Measurements from ENCODE around the gene RAB40B.

DNA sequence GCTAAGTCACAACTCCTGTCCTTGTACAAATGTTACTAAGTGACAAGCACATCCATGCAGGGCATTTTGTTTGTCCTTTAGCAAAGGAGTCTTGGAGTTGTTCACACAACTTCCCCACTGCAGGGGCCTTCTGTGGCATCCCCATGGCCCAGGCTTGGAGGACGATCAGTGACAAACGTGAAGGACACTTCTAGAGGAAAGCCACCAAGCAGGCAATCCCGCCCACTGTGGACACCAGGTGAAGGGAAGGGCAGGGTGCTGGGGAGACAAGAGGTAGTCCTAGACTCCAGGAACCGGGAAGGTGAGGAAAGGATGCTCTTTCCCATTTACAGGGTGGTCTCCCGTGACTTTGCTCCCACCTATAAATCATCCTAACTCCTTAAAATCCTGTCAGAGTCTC is 54.4 kb downstream of the RAB40B start:
- TF ChIP-seq, protein P1, sequence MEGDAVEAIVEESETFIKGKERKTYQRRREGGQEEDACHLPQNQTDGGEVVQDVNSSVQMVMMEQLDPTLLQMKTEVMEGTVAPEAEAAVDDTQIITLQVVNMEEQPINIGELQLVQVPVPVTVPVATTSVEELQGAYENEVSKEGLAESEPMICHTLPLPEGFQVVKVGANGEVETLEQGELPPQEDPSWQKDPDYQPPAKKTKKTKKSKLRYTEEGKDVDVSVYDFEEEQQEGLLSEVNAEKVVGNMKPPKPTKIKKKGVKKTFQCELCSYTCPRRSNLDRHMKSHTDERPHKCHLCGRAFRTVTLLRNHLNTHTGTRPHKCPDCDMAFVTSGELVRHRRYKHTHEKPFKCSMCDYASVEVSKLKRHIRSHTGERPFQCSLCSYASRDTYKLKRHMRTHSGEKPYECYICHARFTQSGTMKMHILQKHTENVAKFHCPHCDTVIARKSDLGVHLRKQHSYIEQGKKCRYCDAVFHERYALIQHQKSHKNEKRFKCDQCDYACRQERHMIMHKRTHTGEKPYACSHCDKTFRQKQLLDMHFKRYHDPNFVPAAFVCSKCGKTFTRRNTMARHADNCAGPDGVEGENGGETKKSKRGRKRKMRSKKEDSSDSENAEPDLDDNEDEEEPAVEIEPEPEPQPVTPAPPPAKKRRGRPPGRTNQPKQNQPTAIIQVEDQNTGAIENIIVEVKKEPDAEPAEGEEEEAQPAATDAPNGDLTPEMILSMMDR (IDR thresholded peaks at IDR 0.05): no peak
- TF ChIP-seq POLR2A (IDR thresholded peaks at IDR 0.05): no peak

All from prostate gland (tissue), 2 donors.